Transverse colon (tissue), 4 donors: ENCODE data around the gene EPM2AIP1. TPM values are rescaled to one million over a fixed set of nuclear protein-coding genes. Genes with fewer than 3 reads are reported as not detected.

Experiments used
- DNase-seq: peaks from one replicate; pipeline ENCODE4 v3.0.0-alpha.2; 2019
- H3K27ac ChIP-seq, 4 donors: fragments of 200-600 bp; sonication (generic); 2 replicates each; pipeline ENCODE4 v1.5.1; 2016 to 2018; ENCODE audit warnings: inconsistent platforms in 4 of 4
- H3K27me3 ChIP-seq: fragments of 200-600 bp; sonication (generic); 2 replicates; pipeline ENCODE4 v1.5.1; 2017; ENCODE audit warnings: inconsistent platforms
- H3K36me3 ChIP-seq, 4 donors: fragments of 200-600 bp; sonication (generic); 2 replicates each; pipeline ENCODE4 v1.5.1; 2017 to 2019; ENCODE audit warnings: inconsistent platforms in 4 of 4
- H3K4me1 ChIP-seq, 4 donors: fragments of 200-600 bp; sonication (generic); 2 replicates each; pipeline ENCODE4 v1.5.1; 2017 to 2020; ENCODE audit warnings: inconsistent platforms in 4 of 4
- H3K4me3 ChIP-seq, 4 donors: fragments of 200-600 bp; sonication (generic); 1 replicate in 1 of 4; 2 replicates in 3 of 4; pipeline versions ENCODE4 v1.5.1 to v1.6.1; 2017 to 2019; ENCODE audit warnings: inconsistent platforms in 4 of 4
- H3K9me3 ChIP-seq, 2 donors: fragments of 200-600 bp; sonication (generic); 2 replicates each; pipeline ENCODE4 v1.5.1; 2017 to 2019; ENCODE audit warnings: inconsistent platforms in 2 of 2
- EP300 ChIP-seq: sonication (generic); formaldehyde crosslinking; IDR thresholded peaks from one replicate; pipeline ENCODE4 v1.6.1; 2017; ENCODE audit warnings: antibody characterized with exemption, low read depth
- POLR2A ChIP-seq: fragments of 450-650 bp; IDR thresholded peaks from one replicate; pipeline ENCODE4 v1.6.1; 2016; ENCODE audit warnings: antibody characterized with exemption, mild to moderate bottlenecking, moderate library complexity
- POLR2AphosphoS5 ChIP-seq, 3 donors: sonication (generic); formaldehyde crosslinking; IDR thresholded peaks; one replicate each; pipeline ENCODE4 v1.6.1; 2016; ENCODE audit warnings: antibody characterized with exemption in 3 of 3
- WGBS, 2 donors: methylation state at CpG; one replicate each; pipeline ENCODE4 v1.1.5; 2018; ENCODE audit warnings: low coverage in 1 of 2; 5-methylcytosine and 5-hydroxymethylcytosine counted together
- in situ Hi-C, 4 donors: fragments of 200-750 bp; cut with MboI; loops; one replicate each; pipeline versions ENCODE4 v1.15.0 to v1.15.1; 2017; ENCODE audit warnings: low sequenced_read_pairs in 3 of 4, low pct_ligation_motif_present in 1 of 4, low pct_unique_long_range_greater_than_20kb in 1 of 4
- intact Hi-C: fragments of 100-400 bp; cut with DNase I; formaldehyde crosslinking; loops from one replicate; pipeline ENCODE4 v1.15.1; 2023; ENCODE audit warnings: low total_unique reads
- total RNA-seq, 4 donors: library from RNA; depleted of rRNA; stranded (reverse); fragments of >200 nt; gene quantifications; one replicate each; pipeline ENCODE4 v1.1.0, GENCODE V29; 2016
- TF ChIP-seq, protein P1 (sequence below), 5 experiments: fragments of 200-600 bp in 3 of 5; fragments of 450-650 bp in 2 of 5; sonication (generic) in 3 of 5; IDR thresholded peaks; 1 replicate in 2 of 5; 2 replicates in 3 of 5; pipeline ENCODE4 v1.5.1; 2016 to 2017; ENCODE audit warnings: antibody characterized with exemption in 5 of 5, inconsistent platforms in 3 of 5, mild to moderate bottlenecking in 2 of 5, moderate library complexity in 1 of 5

Gene EPM2AIP1
- total RNA-seq, 4 donors from 2014 or later: 5.8 to 22.9 (median 7.1) TPM

DNA sequence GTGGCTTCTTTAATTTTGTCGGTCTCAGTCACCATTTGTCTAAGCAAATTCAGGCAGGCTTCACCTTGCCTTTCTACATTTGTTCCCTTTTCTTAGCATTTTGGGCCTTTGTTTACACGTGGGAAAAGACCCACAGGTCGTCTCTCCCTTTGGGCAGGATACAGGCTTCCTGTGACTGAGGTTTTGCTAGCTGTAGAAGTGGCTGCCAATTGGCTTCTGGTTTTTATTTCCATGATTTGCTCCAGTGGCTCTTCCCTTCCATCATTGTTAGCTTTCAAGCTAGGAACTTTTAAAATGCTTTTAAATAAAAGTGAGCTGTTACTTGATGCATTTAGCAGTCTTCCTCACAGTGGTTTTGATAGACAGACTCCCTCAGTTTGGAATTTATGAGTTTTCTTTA is 37.7 kb upstream of the EPM2AIP1 start:
- DNase-seq: no peak
- 65% methylated on average over 3 of the region's 3 CpGs for WGBS, 2 donors
- Histone ChIP-seq H3K27ac (peak overlapping the region; percentile 3 to 54 (median 35)), H3K4me1 (no peaks in the 10 kb centered on the region), H3K9me3 (peaks cover 0 to 7% of the 10 kb centered on the region in 2 donors), H3K36me3 (peaks cover 0 to 33% (median 5%) of the 10 kb centered on the region in 4 donors), H3K27me3 (no peaks in the 10 kb centered on the region), H3K4me3 (no peak overlapping the region)
- intact Hi-C loops: no loop called here
- TF ChIP-seq, protein P1, sequence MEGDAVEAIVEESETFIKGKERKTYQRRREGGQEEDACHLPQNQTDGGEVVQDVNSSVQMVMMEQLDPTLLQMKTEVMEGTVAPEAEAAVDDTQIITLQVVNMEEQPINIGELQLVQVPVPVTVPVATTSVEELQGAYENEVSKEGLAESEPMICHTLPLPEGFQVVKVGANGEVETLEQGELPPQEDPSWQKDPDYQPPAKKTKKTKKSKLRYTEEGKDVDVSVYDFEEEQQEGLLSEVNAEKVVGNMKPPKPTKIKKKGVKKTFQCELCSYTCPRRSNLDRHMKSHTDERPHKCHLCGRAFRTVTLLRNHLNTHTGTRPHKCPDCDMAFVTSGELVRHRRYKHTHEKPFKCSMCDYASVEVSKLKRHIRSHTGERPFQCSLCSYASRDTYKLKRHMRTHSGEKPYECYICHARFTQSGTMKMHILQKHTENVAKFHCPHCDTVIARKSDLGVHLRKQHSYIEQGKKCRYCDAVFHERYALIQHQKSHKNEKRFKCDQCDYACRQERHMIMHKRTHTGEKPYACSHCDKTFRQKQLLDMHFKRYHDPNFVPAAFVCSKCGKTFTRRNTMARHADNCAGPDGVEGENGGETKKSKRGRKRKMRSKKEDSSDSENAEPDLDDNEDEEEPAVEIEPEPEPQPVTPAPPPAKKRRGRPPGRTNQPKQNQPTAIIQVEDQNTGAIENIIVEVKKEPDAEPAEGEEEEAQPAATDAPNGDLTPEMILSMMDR (IDR thresholded peaks at IDR 0.05): no peak
- no peak for TF ChIP-seq POLR2A
- no peak for TF ChIP-seq POLR2AphosphoS5 (IDR thresholded peaks at IDR 0.05)
- TF ChIP-seq EP300: no peak
- in situ Hi-C loops: loop anchor here in 2 of 4 donors (25.0 kb wide), 1 partner anchor 182 kb away; no protein-coding TSS in a partner anchor

DNA sequence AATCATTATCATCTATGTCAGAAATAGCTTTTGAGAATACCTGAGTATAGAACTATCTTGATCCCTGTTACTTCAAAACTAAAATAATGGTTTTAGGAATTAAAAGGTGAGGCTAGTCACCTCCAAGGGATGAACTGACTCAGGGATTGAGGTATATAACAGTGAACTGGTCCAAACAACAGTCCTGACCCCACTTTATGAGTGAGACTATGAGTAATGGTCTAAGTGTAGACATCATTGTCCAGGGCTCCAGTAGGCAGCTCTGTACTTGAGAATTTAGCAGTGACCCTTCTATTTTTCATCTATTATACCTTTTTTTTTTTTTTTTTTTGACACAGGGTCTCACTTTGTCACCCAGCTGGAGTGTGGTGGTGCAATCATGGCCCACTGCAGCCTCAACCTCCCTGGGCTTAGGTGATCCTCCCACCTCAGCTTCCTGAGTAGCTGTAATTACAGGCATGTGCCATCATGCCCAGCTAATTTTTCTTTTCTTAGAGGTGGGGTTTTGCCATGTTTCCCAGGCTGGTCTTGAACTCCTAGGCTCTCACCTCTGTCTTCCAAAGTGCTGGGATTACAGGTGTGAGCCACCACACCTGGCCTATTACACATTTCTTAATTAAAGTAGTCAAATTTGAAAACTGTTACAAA is 36.7 kb upstream of the EPM2AIP1 start:
- Histone ChIP-seq H3K36me3 (peaks cover 0 to 24% (median 3%) of the 10 kb centered on the region in 4 donors), H3K9me3 (no peaks in the 10 kb centered on the region), H3K4me1 (no peaks in the 10 kb centered on the region), H3K27me3 (no peaks in the 10 kb centered on the region), H3K4me3 (no peak overlapping the region), H3K27ac (peak overlapping the region in 2 of 4 donors; percentile 44 to 54)
- DNase-seq: no peak
- TF ChIP-seq, protein P1 (IDR thresholded peaks at IDR 0.05): no peak
- TF ChIP-seq POLR2AphosphoS5 (IDR thresholded peaks at IDR 0.05) (no peak), EP300 (no peak), POLR2A (no peak)
- in situ Hi-C loops: loop anchor here (10.0 to 25.0 kb wide), 2 partner anchors 183 to 185 kb away; no protein-coding TSS in a partner anchor
- intact Hi-C loops: no loop called here

DNA sequence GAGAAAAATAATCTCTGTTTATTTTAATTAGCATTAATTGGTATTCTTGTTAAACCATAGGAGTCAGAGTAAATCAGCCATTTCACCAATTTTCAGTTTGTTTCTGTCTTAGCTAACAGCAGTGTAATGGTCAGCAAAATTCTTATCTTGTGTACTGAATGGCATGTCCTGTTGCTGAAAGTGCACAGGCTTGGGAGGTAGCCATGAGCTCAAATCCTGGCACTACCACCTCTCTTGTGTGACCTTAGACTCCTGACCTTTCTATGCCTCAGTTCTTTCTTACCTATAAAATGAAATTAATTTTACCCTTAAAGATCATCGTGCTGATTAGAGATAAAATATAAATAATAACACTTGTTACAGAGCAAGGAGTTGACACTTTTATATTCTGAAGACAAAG is 36.2 kb upstream of the EPM2AIP1 start:
- Histone ChIP-seq H3K4me3 (no peak overlapping the region), H3K4me1 (no peaks in the 10 kb centered on the region), H3K36me3 (peaks cover 0 to 21% (median 3%) of the 10 kb centered on the region in 4 donors), H3K27ac (no peak overlapping the region), H3K27me3 (no peaks in the 10 kb centered on the region), H3K9me3 (no peaks in the 10 kb centered on the region)
- TF ChIP-seq, protein P1 (IDR thresholded peaks at IDR 0.05): no peak
- TF ChIP-seq POLR2AphosphoS5 (IDR thresholded peaks at IDR 0.05) (no peak), POLR2A (no peak), EP300 (no peak)
- intact Hi-C loops: no loop called here
- in situ Hi-C loops: loop anchor here (10.0 to 25.0 kb wide), 2 partner anchors 183 to 186 kb away; no protein-coding TSS in a partner anchor
- WGBS, 2 donors: 90 to 94% methylated on average over 1 of the region's 1 CpG
- DNase-seq: no peak

DNA sequence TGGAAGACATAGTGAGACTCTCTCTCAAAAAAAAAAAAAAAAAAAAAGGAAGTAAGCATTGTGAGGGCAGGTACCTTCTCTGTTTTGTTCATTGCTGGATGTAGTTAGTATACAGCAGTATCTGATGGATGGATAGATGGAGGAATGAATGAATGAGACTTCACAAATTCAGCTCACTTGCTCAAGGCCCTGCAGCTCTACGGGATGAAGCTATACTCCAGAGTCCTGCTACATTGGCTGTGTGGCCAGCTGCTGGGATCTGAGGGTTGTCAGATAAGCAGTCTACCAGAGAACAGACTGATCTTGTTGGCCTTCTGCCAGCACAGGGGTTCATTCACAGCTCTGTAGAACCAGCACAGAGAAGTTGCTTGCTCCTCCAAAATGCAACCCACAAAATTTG is 35.4 kb upstream of the EPM2AIP1 start:
- Histone ChIP-seq H3K36me3 (peaks cover 0 to 29% (median 3%) of the 10 kb centered on the region in 4 donors), H3K4me1 (no peaks in the 10 kb centered on the region), H3K4me3 (no peak overlapping the region), H3K27me3 (no peaks in the 10 kb centered on the region), H3K9me3 (no peaks in the 10 kb centered on the region), H3K27ac (no peak overlapping the region)
- in situ Hi-C loops (loop anchor here (10.0 to 25.0 kb wide), 2 partner anchors 184 to 186 kb away; no protein-coding TSS in a partner anchor), intact Hi-C loops (no loop called here)
- 83% methylated on average over 1 of the region's 1 CpG; no CpG with 5 or more reads in 1 of the 2 donors for WGBS, 2 donors
- DNase-seq: no peak
- TF ChIP-seq POLR2AphosphoS5 (IDR thresholded peaks at IDR 0.05): no peak
- TF ChIP-seq, protein P1 (IDR thresholded peaks at IDR 0.05): no peak
- TF ChIP-seq POLR2A: no peak
- no peak for TF ChIP-seq EP300
